Amniotic epithelial cell (primary cell): ENCODE data around the gene DNAH8.

Source experiments
- DNase-seq: peaks from one replicate; pipeline ENCODE4 v3.0.0-alpha.2; 2010; ENCODE audit warnings: low read depth

DNAH8 gene

GRCh38 chr6:38974389-38975151 lies 259.5 kb downstream of the DNAH8 start:
- DNase-seq: peak; percentile 52

- DNase-seq: no peak
These were observed 260.5 kb downstream of the DNAH8 start for GRCh38 chr6:38975621-38976049.

- DNase-seq: no peak
These were observed 260.9 kb downstream of the DNAH8 start for GRCh38 chr6:38976051-38976450.

- no peak for DNase-seq
These were observed 261.8 kb downstream of the DNAH8 start for GRCh38 chr6:38976801-38977500.

- no peak for DNase-seq
These were observed 263.1 kb downstream of the DNAH8 start for GRCh38 chr6:38978139-38978704.

- DNase-seq: no peak
These were observed 267.4 kb downstream of the DNAH8 start for GRCh38 chr6:38982470-38982869.

- no peak for DNase-seq
These were observed 269.6 kb downstream of the DNAH8 start for GRCh38 chr6:38984723-38985122.

- no peak for DNase-seq
These were observed 270.7 kb downstream of the DNAH8 start for GRCh38 chr6:38985839-38986238.

GRCh38 chr6:38987503-38987902 lies 272.4 kb downstream of the DNAH8 start:
- DNase-seq: no peak

- no peak for DNase-seq
These were observed 273.8 kb downstream of the DNAH8 start for GRCh38 chr6:38988736-38989449.

GRCh38 chr6:38990475-38990874 lies 275.4 kb downstream of the DNAH8 start:
- no peak for DNase-seq

GRCh38 chr6:38996676-38997075 lies 281.6 kb downstream of the DNAH8 start:
- DNase-seq: no peak

- DNase-seq: peak; percentile 3
These were observed 282.1 kb downstream of the DNAH8 start for GRCh38 chr6:38997128-38997761.

GRCh38 chr6:39003072-39003471 lies 288.0 kb downstream of the DNAH8 start:
- DNase-seq: no peak

- no peak for DNase-seq
These were observed 288.4 kb downstream of the DNAH8 start for GRCh38 chr6:39003492-39003891.

GRCh38 chr6:39004801-39005200 lies 289.7 kb downstream of the DNAH8 start:
- no peak for DNase-seq

GRCh38 chr6:39005774-39006173 lies 290.7 kb downstream of the DNAH8 start:
- no peak for DNase-seq

GRCh38 chr6:39007575-39007974 lies 292.5 kb downstream of the DNAH8 start:
- no peak for DNase-seq

- DNase-seq: no peak
These were observed 293.6 kb downstream of the DNAH8 start for GRCh38 chr6:39008737-39009136.

- DNase-seq: no peak
These were observed 294.4 kb downstream of the DNAH8 start for GRCh38 chr6:39009476-39009875.

- DNase-seq: no peak
These were observed 301.9 kb downstream of the DNAH8 start for GRCh38 chr6:39016839-39017546.

- DNase-seq: no peak
These were observed 302.4 kb downstream of the DNAH8 start for GRCh38 chr6:39017547-39017880.
